Measurements from ENCODE around the gene C2orf66. TPM values are rescaled to one million over a fixed set of nuclear protein-coding genes. Genes with fewer than 3 reads are reported as not detected.

The C2orf66 gene
- total and polyA plus RNA-seq, 2 of the 4 experiments (the other 2 are of a cell fraction) = 0.27 TPM; not detected in 1

DNA sequence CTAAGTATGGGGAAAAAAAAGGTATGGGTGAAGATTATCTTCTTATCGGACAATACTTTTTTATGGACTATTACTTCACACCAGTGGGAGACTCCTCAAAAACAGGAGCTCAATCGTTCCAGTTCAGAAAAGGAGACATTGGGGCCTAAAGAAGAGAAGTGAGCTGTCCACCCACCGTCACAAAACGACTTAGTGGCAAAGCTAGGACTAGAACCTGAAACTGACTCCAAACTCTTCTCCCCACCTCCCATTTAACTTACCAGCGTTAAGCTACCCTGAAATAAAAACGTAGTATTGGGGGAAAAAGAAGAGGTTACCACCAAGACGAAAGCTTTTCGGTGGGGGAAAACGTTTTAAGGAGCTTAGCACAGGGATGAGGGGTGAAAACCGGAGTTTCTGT, 10.2 kb downstream of the C2orf66 start:
- 0% methylated on average over 4 of the region's 10 CpGs; no CpG with 5 or more reads in 1 of the 2 experiments for WGBS, 2 experiments (ENCODE audit: extremely low coverage in 2 of 2, insufficient read length in 1 of 2)

More for the DNA sequence above, 10.2 kb downstream of the C2orf66 start:
- H3K23ac ChIP-seq (ENCODE audit: low read depth, low read length) = peak overlapping the region; percentile 39
- TF ChIP-seq FOS (IDR thresholded peaks at IDR 0.05; ENCODE audit: low read depth, low read length) = no peak
- no peak for TF ChIP-seq CEBPB (IDR thresholded peaks at IDR 0.05; ENCODE audit: low read depth, low read length)
- TF ChIP-seq, protein P1, sequence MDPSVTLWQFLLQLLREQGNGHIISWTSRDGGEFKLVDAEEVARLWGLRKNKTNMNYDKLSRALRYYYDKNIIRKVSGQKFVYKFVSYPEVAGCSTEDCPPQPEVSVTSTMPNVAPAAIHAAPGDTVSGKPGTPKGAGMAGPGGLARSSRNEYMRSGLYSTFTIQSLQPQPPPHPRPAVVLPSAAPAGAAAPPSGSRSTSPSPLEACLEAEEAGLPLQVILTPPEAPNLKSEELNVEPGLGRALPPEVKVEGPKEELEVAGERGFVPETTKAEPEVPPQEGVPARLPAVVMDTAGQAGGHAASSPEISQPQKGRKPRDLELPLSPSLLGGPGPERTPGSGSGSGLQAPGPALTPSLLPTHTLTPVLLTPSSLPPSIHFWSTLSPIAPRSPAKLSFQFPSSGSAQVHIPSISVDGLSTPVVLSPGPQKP (IDR thresholded peaks at IDR 0.05; ENCODE audit: borderline replicate concordance, low read depth, low read length) = no peak
- no peak for TF ChIP-seq MAFK (IDR thresholded peaks at IDR 0.05; ENCODE audit: low read depth, low read length)
- no peak for TF ChIP-seq CHD1 (IDR thresholded peaks at IDR 0.05; ENCODE audit: low read depth, low read length)
- TF ChIP-seq, protein P2, sequence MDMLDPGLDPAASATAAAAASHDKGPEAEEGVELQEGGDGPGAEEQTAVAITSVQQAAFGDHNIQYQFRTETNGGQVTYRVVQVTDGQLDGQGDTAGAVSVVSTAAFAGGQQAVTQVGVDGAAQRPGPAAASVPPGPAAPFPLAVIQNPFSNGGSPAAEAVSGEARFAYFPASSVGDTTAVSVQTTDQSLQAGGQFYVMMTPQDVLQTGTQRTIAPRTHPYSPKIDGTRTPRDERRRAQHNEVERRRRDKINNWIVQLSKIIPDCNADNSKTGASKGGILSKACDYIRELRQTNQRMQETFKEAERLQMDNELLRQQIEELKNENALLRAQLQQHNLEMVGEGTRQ (IDR thresholded peaks at IDR 0.05; ENCODE audit: low read depth, low read length) = no peak
- no peak for TF ChIP-seq SMC3 (IDR thresholded peaks at IDR 0.05; ENCODE audit: low read depth, low read length)
- TF ChIP-seq MAZ (IDR thresholded peaks at IDR 0.05; ENCODE audit: borderline replicate concordance, low read depth, low read length) = no peak
- TF ChIP-seq NFE2L2 (IDR thresholded peaks at IDR 0.05; ENCODE audit: low read depth, low read length) = no peak
- no peak for TF ChIP-seq POLR2A (IDR thresholded peaks at IDR 0.05; ENCODE audit: low read depth, low read length)
- TF ChIP-seq RFX5 (IDR thresholded peaks at IDR 0.05; ENCODE audit: low read depth, low read length) = no peak
- TF ChIP-seq, protein P3, sequence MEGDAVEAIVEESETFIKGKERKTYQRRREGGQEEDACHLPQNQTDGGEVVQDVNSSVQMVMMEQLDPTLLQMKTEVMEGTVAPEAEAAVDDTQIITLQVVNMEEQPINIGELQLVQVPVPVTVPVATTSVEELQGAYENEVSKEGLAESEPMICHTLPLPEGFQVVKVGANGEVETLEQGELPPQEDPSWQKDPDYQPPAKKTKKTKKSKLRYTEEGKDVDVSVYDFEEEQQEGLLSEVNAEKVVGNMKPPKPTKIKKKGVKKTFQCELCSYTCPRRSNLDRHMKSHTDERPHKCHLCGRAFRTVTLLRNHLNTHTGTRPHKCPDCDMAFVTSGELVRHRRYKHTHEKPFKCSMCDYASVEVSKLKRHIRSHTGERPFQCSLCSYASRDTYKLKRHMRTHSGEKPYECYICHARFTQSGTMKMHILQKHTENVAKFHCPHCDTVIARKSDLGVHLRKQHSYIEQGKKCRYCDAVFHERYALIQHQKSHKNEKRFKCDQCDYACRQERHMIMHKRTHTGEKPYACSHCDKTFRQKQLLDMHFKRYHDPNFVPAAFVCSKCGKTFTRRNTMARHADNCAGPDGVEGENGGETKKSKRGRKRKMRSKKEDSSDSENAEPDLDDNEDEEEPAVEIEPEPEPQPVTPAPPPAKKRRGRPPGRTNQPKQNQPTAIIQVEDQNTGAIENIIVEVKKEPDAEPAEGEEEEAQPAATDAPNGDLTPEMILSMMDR (conservative IDR thresholded peaks at IDR 0.05; ENCODE audit: low read depth, low read length) = no peak
- no peak for TF ChIP-seq RCOR1 (IDR thresholded peaks at IDR 0.05; ENCODE audit: insufficient replicate concordance, low read length)
- TF ChIP-seq BHLHE40 (IDR thresholded peaks at IDR 0.05; ENCODE audit: low read depth, low read length) = no peak
- no peaks in the 10 kb centered on the region for H3K9me3 ChIP-seq (ENCODE audit: control insufficient read depth, insufficient read depth, low read length)
- no peaks in the 10 kb centered on the region for H3K27me3 ChIP-seq (ENCODE audit: control insufficient read depth, insufficient read depth, low read length)
- H3K14ac ChIP-seq (replicated peaks; ENCODE audit: low read depth, low read length) = peak overlapping the region; percentile 70
- H3K79me1 ChIP-seq (ENCODE audit: low read depth in 1 of 2, low read length in 2 of 2) = peaks cover 6 to 13% of the 10 kb centered on the region in 2 experiments; a peak in 2 of 4 replicates
- CTCF ChIA-PET = interaction anchor here (0.6 to 0.9 kb wide), 3 partner anchors 14 to 392 kb away, joined by 3 to 7 read pairs (median 5); no protein-coding TSS in a partner anchor
- BruUV-seq (replicated peaks) = TSS peak; percentile 67
- H3K18ac ChIP-seq (ENCODE audit: low read depth, low read length) = no peak overlapping the region
- DNase-seq = no peak
- H2BK5ac ChIP-seq (ENCODE audit: low read depth, low read length, poor library complexity, severe bottlenecking) = peak overlapping the region; percentile 45
- H3K4me2 ChIP-seq (ENCODE audit: low read depth, low read length) = peak overlapping the region; percentile 95
- intact Hi-C loops (cut with micrococcal nuclease) = loop anchor here (1.0 to 10.0 kb wide), 3 partner anchors 127 to 576 kb away; partner anchors contain the start of gene PGAP1
- ATAC-seq (ENCODE audit: low read depth) = peak; percentile 8; the same call in 1 of the 2 replicates
- peak overlapping the region; percentile 13 for H2BK120ac ChIP-seq (ENCODE audit: low read depth, low read length)
- peak overlapping the region; percentile 86 for H2AFZ ChIP-seq (replicated peaks; ENCODE audit: low read length, poor library complexity)
- H2AK5ac ChIP-seq (ENCODE audit: low read depth, low read length) = peak overlapping the region; percentile 28; the same call in 1 of the 2 replicates
- H3K9me1 ChIP-seq (ENCODE audit: insufficient read depth, low read length) = no peaks in the 10 kb centered on the region
- POLR2A ChIA-PET (ENCODE audit: unreplicated experiment) = no interaction called here
- no peaks in the 10 kb centered on the region for H3K4me1 ChIP-seq (ENCODE audit: control insufficient read depth, insufficient read depth, low read length)
- H3K4ac ChIP-seq (ENCODE audit: low read depth, low read length) = peak overlapping the region; percentile 62
- H4K5ac ChIP-seq (ENCODE audit: low read depth, low read length) = peak overlapping the region; percentile 90
- peaks cover 10% of the 10 kb centered on the region for H3K36me3 ChIP-seq (ENCODE audit: control insufficient read depth, insufficient read depth, low read length)
- no peak overlapping the region for H2BK15ac ChIP-seq (ENCODE audit: low read depth, low read length)
- peak overlapping the region; percentile 95 for H3K4me3 ChIP-seq (ENCODE audit: insufficient read depth, low read depth, low read length)
- no peaks in the 10 kb centered on the region for H4K20me1 ChIP-seq (ENCODE audit: insufficient read depth, low read length)
- peak overlapping the region; percentile 88 for H3K9ac ChIP-seq (ENCODE audit: low read depth, low read length)
- dilution Hi-C loops (cut with HindIII; ENCODE audit: low sequenced_read_pairs, unreplicated experiment) = no loop called here
- in situ Hi-C loops (cut with MboI; ENCODE audit: low sequenced_read_pairs) = no loop called here
- peak overlapping the region; percentile 73; the same call in 1 of the 2 replicates for H4K91ac ChIP-seq (ENCODE audit: insufficient read depth, low read depth, low read length)
- peak overlapping the region; percentile 77 for H3K27ac ChIP-seq (ENCODE audit: insufficient read depth, low read length)
- H2BK20ac ChIP-seq (ENCODE audit: low read depth, low read length) = no peak overlapping the region
- H3K56ac ChIP-seq (ENCODE audit: extremely low read depth, insufficient read depth, low read length) = peak overlapping the region; percentile 40
- peak overlapping the region; percentile 76 for H2AK9ac ChIP-seq (replicated peaks; ENCODE audit: low read depth, low read length, poor library complexity)
- peak overlapping the region; percentile 62 to 86 for H4K8ac ChIP-seq (ENCODE audit: low read depth in 2 of 2, low read length in 2 of 2)

Measured in IMR-90 (cell line).